Measurements from ENCODE around the gene EFNA3.

The EFNA3 gene

GRCh38 chr1:155068599-155068998 is 10.0 kb upstream of the EFNA3 start:
- DNase-seq, result no peak

- DNase-seq, result no peak
These were observed 9.0 kb upstream of the EFNA3 start for GRCh38 chr1:155069551-155070157.

- no peak for DNase-seq
These were observed 8.4 kb upstream of the EFNA3 start for GRCh38 chr1:155070158-155070621.

- peak; percentile 56 for DNase-seq
These were observed 7.7 kb upstream of the EFNA3 start for GRCh38 chr1:155070721-155071569.

GRCh38 chr1:155071701-155072100 is 6.9 kb upstream of the EFNA3 start:
- DNase-seq, result no peak

GRCh38 chr1:155072531-155073289 is 5.9 kb upstream of the EFNA3 start:
- no peak for DNase-seq

GRCh38 chr1:155073377-155074242 is 5.0 kb upstream of the EFNA3 start:
- no peak for DNase-seq

GRCh38 chr1:155075535-155075934 is 3.1 kb upstream of the EFNA3 start:
- DNase-seq, result no peak

- no peak for DNase-seq
These were observed 2.3 kb upstream of the EFNA3 start for GRCh38 chr1:155076371-155076770.

- DNase-seq, result no peak
These were observed 1.3 kb upstream of the EFNA3 start for GRCh38 chr1:155077346-155077745.

GRCh38 chr1:155077758-155078445 is 735 bp upstream of the EFNA3 start:
- peak; percentile 23 for DNase-seq

- no peak for DNase-seq
These were observed 511 bp downstream of the EFNA3 start for GRCh38 chr1:155079210-155079486.

GRCh38 chr1:155079487-155080311 is 1.1 kb downstream of the EFNA3 start:
- no peak for DNase-seq

GRCh38 chr1:155080312-155081228 is 1.9 kb downstream of the EFNA3 start:
- no peak for DNase-seq

- DNase-seq, result no peak
These were observed 3.0 kb downstream of the EFNA3 start for GRCh38 chr1:155081472-155082300.

GRCh38 chr1:155082301-155083051 is 3.8 kb downstream of the EFNA3 start:
- no peak for DNase-seq

GRCh38 chr1:155083052-155083541 is 4.5 kb downstream of the EFNA3 start:
- DNase-seq, result no peak

Data from fibroblast of skin of back (primary cell).